ENCODE data around the gene EIF1AY.
A peak's percentile ranks its signal among the peaks of the same experiment; 100 is the strongest.
"Not testable (repeated sequence)": the region's sequence is repeated elsewhere in the genome, so short reads cannot be mapped to it uniquely, and the experiment has no call there.

The EIF1AY gene, protein sequence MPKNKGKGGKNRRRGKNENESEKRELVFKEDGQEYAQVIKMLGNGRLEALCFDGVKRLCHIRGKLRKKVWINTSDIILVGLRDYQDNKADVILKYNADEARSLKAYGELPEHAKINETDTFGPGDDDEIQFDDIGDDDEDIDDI
- total RNA-seq = 0 to 26.8 (median 21.2) reads per million in 4 donors

DNA sequence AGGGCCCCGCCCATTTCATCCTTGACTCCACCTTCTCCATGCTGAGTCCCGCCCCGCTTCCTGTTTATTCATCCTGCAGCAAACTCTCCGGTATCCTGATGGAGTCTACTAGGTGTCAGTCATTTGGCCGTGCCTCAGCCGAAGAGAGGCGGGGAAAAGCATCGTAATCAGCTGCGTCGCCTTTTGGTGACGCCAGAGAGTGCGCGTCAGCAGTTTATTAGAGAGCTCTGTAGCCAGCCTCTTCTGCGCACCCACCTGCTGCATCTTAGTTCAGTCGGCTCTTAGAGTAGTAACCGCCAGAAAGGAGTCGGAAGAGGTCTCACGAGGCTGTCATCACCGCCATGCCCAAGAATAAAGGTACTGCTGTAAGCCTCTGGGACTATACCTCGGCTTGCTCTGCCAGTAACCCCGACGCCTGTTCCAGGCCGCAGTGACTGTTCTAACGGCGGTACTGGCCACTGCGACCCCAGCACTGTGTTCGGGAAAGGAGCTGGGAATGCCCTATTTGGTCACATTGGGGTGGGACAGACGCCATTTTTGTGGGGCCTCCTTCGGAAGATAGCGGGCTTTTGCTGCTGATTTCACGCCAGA lies at the start of gene EIF1AY:
Gene EIF1AY, plus strand, starts transcription at position 246 of the 591 bp plus-strand sequence. Its CDS starts 96 bp downstream, at position 342.
- peak in 4 of 5 donors; percentile 74 to 84 (median 80) for DNase-seq

DNA sequence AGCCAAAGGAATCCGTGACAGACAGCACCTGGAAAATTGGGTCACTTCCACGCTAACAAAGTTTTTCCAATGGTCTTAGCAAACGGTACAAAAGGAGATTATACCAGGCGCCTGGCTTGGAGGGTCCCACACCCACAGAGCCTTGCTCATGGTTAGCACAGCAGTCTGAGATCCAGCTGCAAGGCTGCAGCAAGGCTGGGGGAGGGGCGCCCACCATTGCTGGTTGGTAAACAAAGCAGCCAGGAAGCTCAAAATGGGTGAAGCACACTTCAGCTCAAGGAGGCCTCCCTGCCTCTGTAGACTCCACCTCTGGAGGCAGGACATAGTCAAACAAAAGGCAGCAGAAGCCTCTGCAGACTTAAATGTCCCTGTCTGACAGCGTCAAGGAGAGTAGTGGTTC lies 47.1 kb upstream of the EIF1AY start:
- no peak for DNase-seq

DNA sequence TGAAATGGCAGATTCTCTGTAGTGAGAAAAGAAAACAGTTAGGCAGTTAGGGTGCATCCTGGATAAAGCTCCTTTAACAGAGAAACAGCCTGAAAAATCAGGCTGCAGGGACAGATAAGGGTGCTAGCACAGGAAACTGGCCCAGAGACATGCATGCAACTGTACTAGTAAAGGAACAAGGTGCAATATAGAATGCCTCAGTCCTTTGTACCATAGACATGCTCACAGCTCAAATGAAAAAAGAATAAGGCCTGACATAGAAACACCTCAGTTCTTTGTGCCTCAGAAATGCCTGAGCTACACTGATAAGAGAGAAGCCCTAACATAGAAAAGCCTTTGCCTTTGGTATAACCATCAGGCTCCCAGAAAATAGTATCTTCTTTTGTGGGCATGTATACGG lies 37.4 kb upstream of the EIF1AY start:
- DNase-seq = no peak

DNA sequence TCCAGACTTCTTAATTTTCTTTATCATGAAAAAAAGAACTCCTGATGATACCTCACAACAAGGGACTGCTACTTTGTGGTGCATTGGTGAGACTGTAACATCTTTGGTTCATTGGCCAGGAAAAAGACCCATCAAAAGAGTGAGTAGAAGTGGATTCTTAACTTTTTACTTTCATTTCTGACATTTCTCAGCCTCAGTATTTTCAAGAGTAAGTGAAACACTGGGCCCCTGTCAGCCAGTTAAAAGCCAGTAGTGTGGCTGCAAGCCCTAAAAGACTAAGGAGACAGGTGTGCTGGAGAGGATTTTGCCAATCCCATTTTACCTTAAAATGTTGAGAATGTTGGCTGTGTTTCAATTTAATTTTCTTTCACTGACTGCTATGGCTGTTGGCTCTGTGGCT lies 36.6 kb upstream of the EIF1AY start:
- DNase-seq = no peak

DNA sequence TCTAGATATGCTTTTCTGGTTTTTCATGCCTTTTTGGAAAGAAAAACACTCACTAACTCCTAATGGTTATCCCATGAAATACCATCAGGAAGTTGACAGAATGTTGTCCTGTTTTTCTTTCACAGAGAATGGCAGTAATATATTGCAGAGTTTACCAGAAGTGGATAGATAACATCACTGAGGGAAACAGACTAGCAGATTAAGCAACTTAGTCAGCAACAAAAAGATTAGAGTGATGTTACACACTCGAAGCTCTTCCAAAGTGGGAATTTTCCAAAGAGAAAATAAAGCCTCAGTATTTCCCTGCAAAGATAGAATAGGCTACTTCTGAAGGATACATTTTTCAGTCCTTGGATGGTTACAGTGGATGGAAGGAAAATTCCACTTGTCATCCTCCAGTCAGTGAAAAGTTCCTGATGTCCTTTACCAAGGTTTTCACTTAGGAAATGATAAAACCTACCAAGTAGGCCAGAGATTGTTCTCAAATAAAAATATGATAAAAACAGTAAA lies 31.1 kb upstream of the EIF1AY start:
- no peak for DNase-seq

DNA sequence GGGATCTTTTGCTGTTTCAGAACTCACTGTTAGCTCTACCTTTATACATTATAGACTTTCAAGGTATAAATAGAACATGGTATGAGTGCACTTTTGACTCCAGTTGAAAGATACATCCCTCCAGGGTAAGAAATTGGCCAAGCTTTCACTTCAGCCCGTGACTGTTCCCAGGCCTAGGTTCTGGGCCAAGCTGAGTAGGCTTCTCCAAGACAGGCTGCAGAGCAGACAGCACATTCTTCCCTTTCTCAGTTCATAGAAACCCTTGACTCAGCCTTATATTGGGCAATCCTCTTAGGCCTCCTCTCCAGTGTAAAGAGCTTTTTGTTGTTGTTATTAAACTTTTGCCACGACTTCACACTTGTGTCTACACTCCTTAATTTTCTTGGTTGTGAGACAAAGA lies 29.5 kb upstream of the EIF1AY start:
- DNase-seq = no peak

DNA sequence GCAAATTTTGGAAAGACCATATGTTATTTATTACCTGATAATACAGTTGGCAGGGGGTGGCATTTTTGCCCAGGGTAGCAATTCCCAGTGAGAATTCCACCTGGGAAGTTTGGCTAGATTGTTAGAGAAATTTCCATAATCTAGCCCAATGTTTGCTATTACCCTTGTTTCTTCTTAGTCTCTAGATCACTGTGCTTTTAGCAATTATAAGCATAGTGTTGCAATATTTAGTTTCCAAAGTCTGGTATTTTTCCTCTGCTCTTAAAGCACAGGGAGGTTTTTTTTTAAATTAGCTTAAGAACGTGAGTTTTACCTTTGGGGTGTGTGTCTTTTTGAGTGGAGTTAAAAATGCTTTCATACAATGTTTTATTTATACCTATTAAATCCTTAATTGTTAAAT lies 26.3 kb upstream of the EIF1AY start:
- DNase-seq = no peak

DNA sequence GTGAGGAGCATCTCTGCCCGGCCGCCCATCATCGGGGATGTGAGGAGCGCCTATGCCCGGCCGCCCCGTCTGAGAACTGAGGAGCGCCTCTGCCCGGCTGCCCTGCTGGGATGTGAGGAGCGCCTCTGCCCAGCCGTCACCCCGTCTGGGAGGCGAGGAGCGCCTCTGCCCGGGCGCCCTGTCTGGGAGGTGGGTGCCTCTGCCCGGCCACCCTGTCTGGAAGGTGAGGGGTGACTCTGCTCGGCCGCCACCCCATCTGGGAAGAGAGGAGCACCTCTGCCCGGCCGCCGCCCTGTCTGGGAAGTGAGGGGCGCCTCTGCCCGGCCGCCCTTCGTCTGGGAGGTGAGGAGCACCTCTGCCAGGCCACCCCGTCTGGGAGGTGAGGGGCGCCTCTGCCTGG lies 23.7 kb upstream of the EIF1AY start:
- no peak for DNase-seq

DNA sequence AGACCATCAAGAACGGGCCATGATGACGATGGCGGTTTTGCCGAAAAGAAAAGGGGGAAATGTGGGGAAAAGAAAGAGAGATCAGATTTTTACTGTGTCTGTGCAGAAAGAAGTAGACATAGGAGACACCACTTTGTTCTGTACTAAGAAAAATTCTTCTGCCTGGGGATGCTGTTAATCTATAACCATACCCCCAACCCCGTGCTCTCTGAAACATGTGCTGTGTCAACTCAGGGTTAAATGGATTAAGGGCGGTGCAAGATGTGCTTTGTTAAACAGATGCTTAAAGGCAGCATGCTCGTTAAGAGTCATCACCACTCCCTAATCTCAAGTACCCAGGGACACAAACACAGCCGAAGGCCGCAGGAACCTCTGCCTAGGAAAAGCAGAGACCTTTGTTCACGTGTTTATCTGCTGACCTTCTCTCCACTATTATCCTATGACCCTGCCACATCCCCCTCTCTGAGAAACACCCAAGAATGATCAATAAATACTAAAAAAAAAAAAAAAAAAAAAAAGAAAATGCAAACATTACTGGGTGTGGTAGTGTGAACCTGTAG lies 22.7 kb upstream of the EIF1AY start:
- not testable (repeated sequence) for DNase-seq

DNA sequence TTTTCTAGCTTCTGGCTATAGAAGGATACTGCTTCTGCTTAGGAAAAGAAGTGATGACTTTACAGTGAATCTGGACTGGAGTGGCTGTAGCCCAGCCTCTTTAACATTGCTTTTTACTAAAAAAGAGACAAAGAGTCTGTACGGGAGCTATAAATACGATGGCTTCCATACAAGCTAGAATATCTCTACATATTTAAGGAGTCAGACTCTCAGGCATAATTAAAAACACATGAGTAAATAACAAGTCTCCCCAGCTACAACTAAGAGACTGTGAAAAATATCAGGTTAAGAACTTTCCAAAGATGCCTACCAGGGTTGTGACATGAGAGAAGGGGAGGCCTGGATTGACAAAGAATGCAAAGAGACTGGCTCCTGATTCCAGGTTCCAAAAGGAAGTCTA lies 19.8 kb upstream of the EIF1AY start:
- DNase-seq = no peak

DNA sequence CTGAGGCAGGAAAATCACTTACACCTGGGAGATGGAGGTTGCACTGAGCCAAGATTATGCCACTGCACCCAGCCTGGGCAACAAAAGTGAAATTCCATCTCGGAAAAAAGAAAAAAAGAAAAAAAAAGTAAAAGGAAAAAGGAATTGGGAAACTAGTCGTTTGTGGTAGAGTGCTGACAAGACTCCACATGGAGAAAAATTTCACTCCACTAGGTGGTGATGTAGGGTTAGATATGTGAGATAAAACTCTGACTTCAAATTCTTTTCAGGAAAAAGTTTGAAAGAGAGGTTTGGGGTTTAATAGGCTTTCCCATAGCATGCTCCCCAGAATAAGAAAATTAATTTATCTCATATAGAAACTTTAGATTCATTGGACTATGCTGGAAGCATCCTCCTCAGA lies 16.9 kb upstream of the EIF1AY start:
- DNase-seq = no peak

DNA sequence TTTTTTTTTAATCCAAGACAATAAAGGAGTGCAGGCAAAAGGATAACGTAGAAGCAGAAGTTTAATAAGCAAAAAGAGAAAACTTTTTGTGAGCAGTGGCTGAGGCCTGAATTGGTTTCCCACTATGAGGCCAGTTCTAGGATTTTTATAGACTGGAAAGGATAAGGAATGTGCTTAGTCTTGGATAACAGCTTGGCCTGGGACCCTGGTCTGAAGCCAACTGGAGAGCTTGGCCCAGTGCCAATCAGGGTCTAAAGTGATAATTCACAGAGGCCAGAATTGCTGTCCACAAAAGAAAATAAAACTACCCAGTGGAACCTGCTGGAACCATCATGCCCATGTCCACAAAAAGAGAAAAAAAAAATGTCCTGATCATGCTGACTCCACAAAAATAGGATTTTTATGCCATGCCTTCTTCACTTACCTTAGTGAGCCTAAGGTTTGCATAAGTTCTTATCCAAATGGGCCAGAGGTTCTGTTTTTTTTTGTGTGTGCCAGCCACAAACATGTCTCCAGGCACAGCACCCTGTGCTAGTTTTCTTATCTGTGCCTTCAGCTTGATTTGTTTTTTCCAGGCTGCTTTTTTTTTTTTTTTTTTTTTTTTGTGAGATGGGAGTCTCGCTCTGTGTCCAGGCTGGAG lies 15.6 kb upstream of the EIF1AY start:
- DNase-seq = no peak

DNA sequence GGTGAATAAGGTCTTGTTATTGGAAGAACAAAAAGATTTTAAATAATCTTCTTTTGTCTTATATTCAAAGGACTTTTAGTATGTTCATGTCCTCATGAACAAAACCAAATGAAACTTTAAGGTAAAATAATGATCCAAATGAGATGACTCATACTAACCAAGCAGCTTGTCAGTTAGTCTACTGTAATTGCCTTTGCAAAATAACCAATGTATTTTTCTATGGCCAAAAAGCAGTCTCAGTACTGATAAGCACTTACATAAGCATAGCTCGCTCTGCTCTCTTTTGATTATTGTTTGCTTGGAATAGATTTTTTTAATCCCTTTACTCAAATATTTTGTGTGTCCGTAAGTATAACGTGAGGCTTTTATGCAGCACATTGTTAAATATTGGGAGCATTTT lies 4.3 kb upstream of the EIF1AY start:
- no peak for DNase-seq

DNA sequence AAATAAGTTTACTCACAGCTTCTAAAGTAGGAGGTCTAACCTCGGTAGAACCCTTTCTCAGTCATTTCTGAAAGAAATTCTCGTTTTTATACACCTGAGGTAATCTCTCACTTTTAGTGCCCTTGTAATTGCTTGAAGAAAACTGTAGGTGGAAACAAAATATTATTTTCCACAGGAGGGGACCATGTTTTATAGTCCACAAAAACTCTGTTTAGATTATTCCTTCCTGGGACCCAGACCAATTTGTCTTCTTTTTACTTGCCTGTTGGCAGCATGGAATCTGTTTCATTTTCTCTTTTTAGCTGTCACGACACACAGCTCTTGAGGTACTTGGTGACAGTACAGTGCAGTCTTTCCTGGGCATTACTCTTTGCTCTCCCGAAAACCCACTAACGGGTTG lies 930 bp downstream of the EIF1AY start:
- no peak for DNase-seq

DNA sequence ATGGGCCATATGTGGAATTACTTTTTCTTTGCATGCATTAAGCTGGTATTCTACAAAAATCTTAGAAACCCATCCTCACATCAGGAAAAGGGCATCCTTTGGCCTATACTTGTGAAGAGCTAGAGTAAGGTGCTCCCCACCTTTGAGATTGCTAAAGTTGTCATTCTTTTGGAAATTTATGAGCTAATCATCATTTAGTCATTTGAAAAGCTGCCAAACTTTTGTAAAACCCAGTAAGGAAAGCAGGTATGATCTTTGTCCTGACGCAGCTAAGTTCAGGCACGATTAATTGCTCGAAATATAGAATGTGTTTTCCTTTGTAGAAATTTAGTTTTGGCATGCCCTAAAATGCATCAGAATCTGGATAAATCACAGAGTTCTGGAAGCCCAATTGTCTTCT lies 2.6 kb downstream of the EIF1AY start:
- DNase-seq = no peak

DNA sequence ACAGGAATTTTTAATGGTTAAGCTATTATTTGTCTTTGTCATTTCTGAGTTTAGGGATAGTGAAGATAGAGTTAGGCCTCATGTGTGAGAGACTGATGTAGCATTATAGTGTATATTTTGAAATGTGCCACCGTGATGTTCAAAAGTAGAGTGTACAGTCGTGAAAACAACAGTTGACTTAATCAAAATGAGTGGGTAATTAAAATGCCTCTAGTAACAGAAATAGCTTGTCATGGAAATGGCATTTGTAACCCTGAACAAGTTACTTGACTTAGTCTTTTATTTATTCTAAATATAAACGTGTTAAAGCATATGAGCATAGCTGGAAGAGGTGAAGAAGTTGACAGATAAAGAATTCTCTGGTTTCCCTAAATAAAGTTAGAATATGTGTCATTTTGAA lies 6.1 kb downstream of the EIF1AY start:
- DNase-seq = no peak

DNA sequence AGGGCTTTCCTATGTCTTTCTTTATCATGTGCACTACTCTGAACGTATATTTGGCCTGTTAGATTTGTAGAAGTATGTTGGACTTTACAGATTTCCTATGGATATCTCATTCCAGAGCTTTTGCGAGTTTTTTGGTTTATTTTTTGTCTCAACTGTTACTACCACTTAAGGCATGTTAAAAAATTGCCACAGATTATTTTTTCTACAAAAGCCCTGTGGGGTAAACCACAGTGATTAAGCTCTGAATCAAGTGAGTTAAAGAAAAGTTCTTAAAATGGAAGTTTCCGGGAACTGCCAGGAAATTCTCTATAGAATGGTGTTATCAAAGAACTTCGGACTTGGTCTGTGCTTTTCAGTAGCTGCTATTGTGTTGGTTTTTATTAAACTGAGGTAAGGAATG lies 10.6 kb downstream of the EIF1AY start:
- DNase-seq = no peak

Data from T-helper 1 cell (primary cell).